NT2/D1 (cell line): ENCODE data around the gene ABCC4.

Experiments
- SUZ12 ChIP-seq: IDR thresholded peaks from 2 replicates; pipeline ENCODE4 v1.6.1; 2011; ENCODE audit not compliant: insufficient read length, insufficient read depth; ENCODE audit errors: extremely low read depth
- YY1 ChIP-seq: IDR thresholded peaks from 2 replicates; pipeline ENCODE4 v1.6.1; 2011; ENCODE audit not compliant: insufficient read length, insufficient read depth
- ZNF274 ChIP-seq: IDR thresholded peaks from 2 replicates; pipeline ENCODE4 v1.6.1; 2011; ENCODE audit warnings: mild to moderate bottlenecking, low read depth, low read length

DNA sequence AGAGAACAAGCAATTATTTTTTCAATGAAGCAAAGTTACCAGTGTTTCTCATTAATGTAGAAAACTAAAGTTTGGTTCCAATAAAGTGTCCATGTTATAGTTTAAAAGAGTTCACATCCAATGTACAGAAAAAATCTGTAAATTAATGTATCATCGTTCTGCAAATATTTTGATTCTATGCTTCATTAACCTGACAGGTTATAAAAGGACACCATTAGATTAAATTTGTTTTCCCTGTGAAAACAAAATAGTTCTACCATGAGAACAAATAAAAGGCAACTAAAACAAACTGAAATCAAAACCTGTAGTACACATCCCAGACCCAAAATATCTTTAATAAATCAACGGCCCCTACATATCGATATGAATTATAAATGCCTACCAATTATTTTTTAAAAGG is 85.1 kb downstream of the ABCC4 start:
- TF ChIP-seq YY1 (no peak), ZNF274 (no peak), SUZ12 (no peak)
